ENCODE results near the gene CCT7.

DNA sequence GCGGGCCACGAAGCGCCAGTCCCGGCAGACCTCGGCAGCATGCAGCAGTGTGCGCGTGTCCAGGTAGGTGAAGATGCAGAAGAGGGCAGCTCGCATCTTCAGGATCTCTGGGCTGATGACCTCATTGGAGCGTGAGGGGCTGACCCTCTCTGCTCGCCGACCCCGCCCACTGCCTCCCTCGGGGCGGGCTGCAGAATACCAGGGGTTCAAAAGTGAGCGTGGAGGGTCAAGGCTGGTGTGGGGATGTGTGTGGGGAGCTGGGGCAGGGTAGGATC, 30.2 kb downstream of the CCT7 start:
- TF ChIP-seq POLR2A (IDR thresholded peaks at IDR 0.05; ENCODE audit: low read depth, low read length), result no peak
- no peak for TF ChIP-seq POLR2AphosphoS5 (IDR thresholded peaks at IDR 0.05; ENCODE audit: low read depth, low read length)
- TF ChIP-seq POU2F2 (IDR thresholded peaks at IDR 0.05; ENCODE audit: low read depth, low read length), result no peak
- TF ChIP-seq SPI1 (IDR thresholded peaks at IDR 0.05; ENCODE audit: low read depth, low read length), result no peak
- TF ChIP-seq TAF1 (IDR thresholded peaks at IDR 0.05; ENCODE audit: low read depth, low read length), result no peak
- TF ChIP-seq PAX5 (IDR thresholded peaks at IDR 0.05; ENCODE audit: insufficient read depth, low read length, severe bottlenecking), result no peak

Measured in GM12891 (cell line).